DMS53 treated with DMSO at 0.1 percent for 48 hours (cell line): Measurements from ENCODE around the gene AQP7.
"Not testable (repeated sequence)": the region's sequence is repeated elsewhere in the genome, so short reads cannot be mapped to it uniquely, and the experiment has no call there.

Experiments used
- DNase-seq: peaks from one replicate; lab custom pipeline; 2025; ENCODE audit not compliant: unreplicated experiment; lab: John Stamatoyannopoulos, UW

The AQP7 gene

GRCh38 chr9:33399047-33399446 is 3.3 kb downstream of the AQP7 start:
- DNase-seq = not testable (repeated sequence)

- not testable (repeated sequence) for DNase-seq
These were observed 4.6 kb downstream of the AQP7 start for GRCh38 chr9:33397801-33398200.

- DNase-seq = peak; percentile 72
These were observed 7.0 kb downstream of the AQP7 start for GRCh38 chr9:33395159-33395879.

GRCh38 chr9:33393986-33394385 is 8.4 kb downstream of the AQP7 start:
- not testable (repeated sequence) for DNase-seq

GRCh38 chr9:33393581-33393980 is 8.8 kb downstream of the AQP7 start:
- no peak for DNase-seq

GRCh38 chr9:33392591-33393021 is 9.8 kb downstream of the AQP7 start:
- not testable (repeated sequence) for DNase-seq

- peak; percentile 45 for DNase-seq
These were observed 11.1 kb downstream of the AQP7 start for GRCh38 chr9:33391111-33391771.

- no peak for DNase-seq
These were observed 14.0 kb downstream of the AQP7 start for GRCh38 chr9:33388110-33388994.

GRCh38 chr9:33386998-33387397 is 15.4 kb downstream of the AQP7 start:
- DNase-seq = not testable (repeated sequence)

- not testable (repeated sequence) for DNase-seq
These were observed 15.7 kb downstream of the AQP7 start for GRCh38 chr9:33386641-33386996.

GRCh38 chr9:33385979-33386640 is 16.3 kb downstream of the AQP7 start:
- not testable (repeated sequence) for DNase-seq

GRCh38 chr9:33385536-33385935 is 16.8 kb downstream of the AQP7 start:
- DNase-seq = not testable (repeated sequence)

GRCh38 chr9:33383396-33383795 is 19.0 kb downstream of the AQP7 start:
- DNase-seq = not testable (repeated sequence)

- not testable (repeated sequence) for DNase-seq
These were observed 20.0 kb downstream of the AQP7 start for GRCh38 chr9:33382397-33382796.

GRCh38 chr9:33381231-33381791 is 21.1 kb downstream of the AQP7 start:
- DNase-seq = no peak

GRCh38 chr9:33380390-33381094 is 21.8 kb downstream of the AQP7 start:
- DNase-seq = no peak

- DNase-seq = no peak
These were observed 22.5 kb downstream of the AQP7 start for GRCh38 chr9:33379666-33380389.

- no peak for DNase-seq
These were observed 24.1 kb downstream of the AQP7 start for GRCh38 chr9:33378121-33378795.
